Suprapubic skin (tissue), 4 donors: Measurements from ENCODE around the gene MGAT5. TPM values are rescaled to one million over a fixed set of nuclear protein-coding genes. Genes with fewer than 3 reads are reported as not detected.

Experiments used
- DNase-seq, 2 donors: peaks; one replicate each; pipeline ENCODE4 v3.0.0-alpha.2; 2019; ENCODE audit warnings: low spot score in 2 of 2
- H3K27ac ChIP-seq: fragments of 200-600 bp; sonication (generic); one replicate; pipeline ENCODE4 v1.5.1; 2019
- H3K27me3 ChIP-seq: fragments of 200-600 bp; sonication (generic); one replicate; pipeline ENCODE4 v1.5.1; 2019
- H3K36me3 ChIP-seq: fragments of 200-600 bp; sonication (generic); one replicate; pipeline ENCODE4 v1.5.1; 2019
- H3K4me1 ChIP-seq: fragments of 200-600 bp; sonication (generic); one replicate; pipeline ENCODE4 v1.5.1; 2019
- H3K4me3 ChIP-seq: fragments of 200-600 bp; sonication (generic); one replicate; pipeline ENCODE4 v1.5.1; 2019; ENCODE audit warnings: mild to moderate bottlenecking
- H3K9me3 ChIP-seq: fragments of 200-600 bp; sonication (generic); one replicate; pipeline ENCODE4 v1.5.1; 2019
- CTCF ChIP-seq, 2 donors: fragments of 200-600 bp in 1 of 2; fragments of 450-650 bp in 1 of 2; sonication (generic) in 1 of 2; IDR thresholded peaks; one replicate each; pipeline ENCODE4 v1.5.1; 2016 to 2019; ENCODE audit warnings: antibody characterized with exemption in 2 of 2, mild to moderate bottlenecking in 1 of 2, moderate library complexity in 1 of 2
- EP300 ChIP-seq: sonication (generic); formaldehyde crosslinking; IDR thresholded peaks from one replicate; pipeline ENCODE4 v1.6.1; 2017; ENCODE audit warnings: antibody characterized with exemption
- POLR2A ChIP-seq, 2 donors: fragments of 450-650 bp; IDR thresholded peaks; one replicate each; pipeline ENCODE4 v1.6.1; 2017; ENCODE audit warnings: antibody characterized with exemption in 2 of 2, mild to moderate bottlenecking in 2 of 2, moderate library complexity in 2 of 2
- POLR2AphosphoS5 ChIP-seq, 3 donors: sonication (generic); formaldehyde crosslinking; IDR thresholded peaks; one replicate each; pipeline ENCODE4 v1.6.1; 2017; ENCODE audit warnings: antibody characterized with exemption in 3 of 3
- WGBS: methylation state at CpG from one replicate; pipeline ENCODE4 v1.1.5; 2018; 5-methylcytosine and 5-hydroxymethylcytosine counted together
- total RNA-seq, 4 donors: library from RNA; depleted of rRNA; stranded (reverse); fragments of >200 nt; gene quantifications; one replicate each; pipeline ENCODE4 v1.1.0, GENCODE V29; 2016

The MGAT5 gene
- total RNA-seq, 4 donors from 2014 or later: 16.9 to 42.1 (median 32.9) TPM

DNA sequence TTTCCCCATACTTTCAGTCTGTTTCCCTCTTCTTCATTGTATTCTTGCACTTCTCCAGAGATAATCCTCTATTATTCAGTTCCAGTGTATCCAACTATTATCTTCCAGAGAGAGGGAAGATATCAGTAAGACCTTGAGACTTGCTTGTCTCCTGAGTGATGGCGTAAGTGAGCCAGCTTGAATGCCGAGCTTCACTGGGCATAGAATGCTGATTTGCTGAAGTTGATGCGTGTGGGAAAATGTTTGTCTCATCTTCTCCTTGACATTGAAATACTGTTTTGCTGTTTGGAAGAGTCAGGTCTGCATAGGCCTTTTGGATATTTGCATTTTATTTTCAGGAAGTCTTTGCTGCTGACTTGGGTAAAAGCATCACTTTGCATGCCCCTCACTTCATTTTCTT is 41.1 kb upstream of the MGAT5 start:
- Histone ChIP-seq H3K27ac (no peak overlapping the region), H3K4me3 (no peak overlapping the region), H3K9me3 (no peaks in the 10 kb centered on the region), H3K36me3 (no peaks in the 10 kb centered on the region), H3K4me1 (peaks cover 23% of the 10 kb centered on the region), H3K27me3 (no peaks in the 10 kb centered on the region)
- no peak for TF ChIP-seq POLR2A (IDR thresholded peaks at IDR 0.05)
- TF ChIP-seq EP300: no peak
- no peak for TF ChIP-seq POLR2AphosphoS5 (IDR thresholded peaks at IDR 0.05)
- no peak for TF ChIP-seq CTCF (IDR thresholded peaks at IDR 0.05)
- 95% methylated on average over 3 of the region's 3 CpGs for WGBS
- no peak for DNase-seq

DNA sequence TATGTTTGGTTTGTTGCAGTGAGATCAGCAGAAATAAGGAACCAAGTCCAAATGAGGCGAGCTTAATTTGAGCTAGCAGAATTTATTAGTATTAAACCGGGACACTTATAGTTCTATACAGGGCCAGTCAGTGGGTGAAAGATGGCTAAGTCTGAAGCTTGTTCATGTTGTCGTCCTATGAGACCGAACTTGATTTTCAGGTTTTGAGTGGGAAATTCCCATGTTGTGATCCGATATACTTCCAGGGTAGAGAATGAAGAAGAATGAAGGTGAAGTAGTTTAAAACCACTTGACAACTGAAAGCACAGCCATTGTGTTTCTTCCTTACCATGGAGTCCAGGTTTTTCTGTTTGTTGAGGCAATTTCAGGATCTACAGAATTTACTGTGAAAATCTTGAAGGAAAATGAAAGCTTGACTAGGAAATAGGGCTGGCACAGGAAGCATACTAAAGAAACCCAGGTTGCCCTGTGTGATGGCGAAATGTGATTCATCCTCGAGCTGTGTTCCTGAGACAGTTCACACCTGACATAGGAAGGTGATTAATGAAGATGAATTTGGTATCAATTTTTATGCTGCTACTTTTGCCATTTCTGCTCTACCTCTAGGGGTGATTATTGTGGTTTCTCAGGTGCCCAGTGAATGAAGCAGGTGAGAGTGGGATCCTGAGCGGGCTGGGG is 37.6 kb upstream of the MGAT5 start:
- H3K27ac ChIP-seq: no peak overlapping the region
- H3K4me1 ChIP-seq: peaks cover 39% of the 10 kb centered on the region
- H3K9me3 ChIP-seq: no peaks in the 10 kb centered on the region
- H3K4me3 ChIP-seq: no peak overlapping the region
- no peaks in the 10 kb centered on the region for H3K36me3 ChIP-seq
- WGBS: 60% methylated on average over 8 of the region's 8 CpGs
- no peaks in the 10 kb centered on the region for H3K27me3 ChIP-seq
- TF ChIP-seq EP300: no peak
- no peak for TF ChIP-seq CTCF (IDR thresholded peaks at IDR 0.05)
- TF ChIP-seq POLR2AphosphoS5 (IDR thresholded peaks at IDR 0.05): no peak
- no peak for TF ChIP-seq POLR2A (IDR thresholded peaks at IDR 0.05)
- no peak for DNase-seq

DNA sequence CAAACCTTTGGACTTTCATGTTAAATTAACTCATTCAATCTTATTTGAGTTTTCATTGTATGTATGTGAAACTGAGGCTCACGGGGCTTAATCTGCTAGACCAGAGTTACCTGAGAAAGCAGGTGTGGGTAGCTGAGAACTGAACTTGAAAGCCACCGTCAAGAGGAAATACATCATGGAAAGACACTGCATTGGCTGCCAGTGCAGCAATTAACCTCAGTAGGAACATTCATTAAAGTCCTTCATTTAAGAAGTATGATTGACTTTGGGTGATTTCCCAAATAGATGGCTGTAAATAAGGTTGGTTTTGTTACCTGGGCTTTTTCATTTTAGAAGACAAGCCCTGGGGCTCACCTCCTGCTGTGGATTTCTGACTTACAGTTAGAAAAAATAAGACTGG is 36.5 kb upstream of the MGAT5 start:
- no peak for TF ChIP-seq CTCF (IDR thresholded peaks at IDR 0.05)
- DNase-seq: no peak
- no peaks in the 10 kb centered on the region for H3K9me3 ChIP-seq
- H3K4me1 ChIP-seq: peaks cover 39% of the 10 kb centered on the region
- H3K36me3 ChIP-seq: no peaks in the 10 kb centered on the region
- H3K4me3 ChIP-seq: no peak overlapping the region
- WGBS: 59% methylated on average over 2 of the region's 2 CpGs
- H3K27ac ChIP-seq: no peak overlapping the region
- H3K27me3 ChIP-seq: no peaks in the 10 kb centered on the region

DNA sequence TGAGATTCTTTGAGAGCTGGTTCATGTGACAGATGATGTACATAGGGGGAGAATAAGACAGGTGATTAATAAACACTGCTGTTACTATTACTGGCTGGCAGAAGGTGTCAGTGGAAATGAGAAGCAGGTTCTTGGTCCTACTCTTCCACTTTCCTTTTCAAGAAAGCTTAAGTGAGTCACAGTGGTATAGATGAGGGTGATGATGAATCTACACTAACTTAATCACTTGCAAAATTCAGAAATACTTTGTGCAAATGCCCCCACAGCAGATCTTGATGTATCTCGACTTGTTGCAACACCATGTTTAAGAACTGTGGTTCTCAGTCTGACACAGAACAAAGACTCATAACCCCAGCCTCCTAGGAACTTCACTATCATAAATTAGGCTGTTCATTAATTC is 35.9 kb upstream of the MGAT5 start:
- no peak for TF ChIP-seq CTCF (IDR thresholded peaks at IDR 0.05)
- Histone ChIP-seq H3K36me3 (no peaks in the 10 kb centered on the region), H3K4me3 (no peak overlapping the region), H3K4me1 (peaks cover 39% of the 10 kb centered on the region), H3K27ac (no peak overlapping the region), H3K9me3 (no peaks in the 10 kb centered on the region), H3K27me3 (no peaks in the 10 kb centered on the region)
- 78% methylated on average over 1 of the region's 1 CpG for WGBS
- no peak for DNase-seq

DNA sequence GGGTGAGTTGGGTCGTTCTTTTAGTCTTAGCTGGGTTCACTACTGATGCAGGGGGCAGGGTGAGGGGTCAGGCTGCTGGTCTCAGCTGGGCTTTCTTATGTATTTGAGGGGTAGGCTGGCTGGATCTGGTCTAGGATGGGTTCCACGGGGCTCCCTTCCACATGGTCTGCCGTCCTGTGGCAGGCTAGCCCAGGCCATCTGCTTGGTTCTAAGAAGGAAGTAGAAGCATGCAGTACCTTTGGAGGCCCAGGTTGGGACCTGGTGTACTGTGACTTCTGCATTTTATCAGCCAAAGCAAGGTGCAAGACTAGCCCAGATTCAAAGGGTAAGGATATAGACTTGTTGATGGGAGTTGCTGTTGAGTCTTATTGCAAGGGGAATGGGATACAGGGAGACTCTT is 35.5 kb upstream of the MGAT5 start:
- peaks cover 39% of the 10 kb centered on the region for H3K4me1 ChIP-seq

More for the DNA sequence above, 35.5 kb upstream of the MGAT5 start:
- DNase-seq: no peak
- Histone ChIP-seq H3K9me3 (no peaks in the 10 kb centered on the region), H3K27me3 (no peaks in the 10 kb centered on the region), H3K36me3 (no peaks in the 10 kb centered on the region), H3K27ac (no peak overlapping the region), H3K4me3 (no peak overlapping the region)
- TF ChIP-seq POLR2AphosphoS5 (IDR thresholded peaks at IDR 0.05) (no peak), POLR2A (IDR thresholded peaks at IDR 0.05) (no peak), EP300 (no peak), CTCF (IDR thresholded peaks at IDR 0.05) (no peak)
- WGBS: 100% methylated on average over 3 of the region's 3 CpGs
